Endodermal cell (in vitro differentiated cells): ENCODE measurements around the gene PRELID3B. TPM values are rescaled to one million over a fixed set of nuclear protein-coding genes. Genes with fewer than 3 reads are reported as not detected.

Source experiments
- DNase-seq: peaks from one replicate; pipeline ENCODE4 v3.0.0-alpha.2; 2017
- H3K27ac ChIP-seq: 2 replicates; pipeline ENCODE4 v1.5.1; 2013; ENCODE audit warnings: mild to moderate bottlenecking, low read depth, low read length, moderate library complexity
- H3K27me3 ChIP-seq: 2 replicates; pipeline ENCODE4 v1.6.1; 2013; ENCODE audit warnings: mild to moderate bottlenecking, low read length, moderate library complexity; ENCODE audit not compliant: insufficient read depth, control insufficient read depth, poor library complexity, severe bottlenecking
- H3K36me3 ChIP-seq: 2 replicates; pipeline ENCODE4 v1.7.0; 2013; ENCODE audit warnings: mild to moderate bottlenecking, low read length, moderate library complexity; ENCODE audit not compliant: control insufficient read depth, insufficient read depth
- H3K4me1 ChIP-seq: one replicate; pipeline ENCODE4 v1.7.0; 2013; ENCODE audit warnings: low read length; ENCODE audit not compliant: control insufficient read depth, insufficient read depth
- H3K4me3 ChIP-seq: 2 replicates; pipeline ENCODE4 v1.5.1; 2013; ENCODE audit warnings: mild to moderate bottlenecking, low read length, moderate library complexity
- H3K9ac ChIP-seq: 2 replicates; pipeline ENCODE4 v1.6.1; 2013; ENCODE audit warnings: mild to moderate bottlenecking, low read length, moderate library complexity; ENCODE audit not compliant: poor library complexity, severe bottlenecking; ENCODE audit errors: extremely low read depth
- H3K9me3 ChIP-seq: 2 replicates; pipeline ENCODE4 v1.6.1; 2013; ENCODE audit warnings: mild to moderate bottlenecking, low read length, moderate library complexity; ENCODE audit not compliant: control insufficient read depth
- H3K27ac Mint-ChIP-seq: 2 replicates; pipeline ENCODE4 v1.8.0; 2020; ENCODE audit warnings: mixed read lengths
- H3K27me3 Mint-ChIP-seq: 2 replicates; pipeline ENCODE4 v1.8.0; 2021; ENCODE audit warnings: mild to moderate bottlenecking, mixed read lengths; ENCODE audit not compliant: insufficient read depth
- H3K36me3 Mint-ChIP-seq: 2 replicates; pipeline ENCODE4 v1.8.0; 2020; ENCODE audit warnings: low read depth, mixed read lengths
- H3K4me1 Mint-ChIP-seq: 2 replicates; pipeline ENCODE4 v1.8.0; 2020; ENCODE audit warnings: mixed read lengths
- H3K4me3 Mint-ChIP-seq: 2 replicates; pipeline ENCODE4 v1.8.0; 2020; ENCODE audit warnings: mild to moderate bottlenecking, moderate library complexity, mixed read lengths
- H3K9me3 Mint-ChIP-seq: 2 replicates; pipeline ENCODE4 v1.8.0; 2020; ENCODE audit warnings: mild to moderate bottlenecking, mixed read lengths
- WGBS, 2 experiments: methylation state at CpG; one replicate each; pipeline versions ENCODE4 v1.1.5 to v1.1.7; 2013; ENCODE audit warnings: missing lambda C conversion rate in 2 of 2, mixed read lengths in 1 of 2; ENCODE audit not compliant: insufficient coverage in 1 of 2, insufficient read length in 1 of 2; 5-methylcytosine and 5-hydroxymethylcytosine counted together
- total RNA-seq, 2 donors: library from RNA; stranded (reverse); fragmentation: NEBNext Ultra II Directional in 1 of 2; extraction: Animal tissue kit (Norgen Biotek cat#: 25700) in 1 of 2; gene quantifications; 2 replicates in 1 of 2; 3 replicates in 1 of 2; pipeline ENCODE4 v1.2.1, GENCODE V29; 2021
- TF ChIP-seq, protein P1 (sequence below): fragments of 200-600 bp; sonication (generic); conservative IDR thresholded peaks from 2 replicates; pipeline ENCODE4 v1.5.0; 2021; ENCODE audit warnings: antibody characterized with exemption, mild to moderate bottlenecking

Gene PRELID3B
- total RNA-seq, 2 donors from 2014 or later: 48.6 to 50.8 TPM

DNA sequence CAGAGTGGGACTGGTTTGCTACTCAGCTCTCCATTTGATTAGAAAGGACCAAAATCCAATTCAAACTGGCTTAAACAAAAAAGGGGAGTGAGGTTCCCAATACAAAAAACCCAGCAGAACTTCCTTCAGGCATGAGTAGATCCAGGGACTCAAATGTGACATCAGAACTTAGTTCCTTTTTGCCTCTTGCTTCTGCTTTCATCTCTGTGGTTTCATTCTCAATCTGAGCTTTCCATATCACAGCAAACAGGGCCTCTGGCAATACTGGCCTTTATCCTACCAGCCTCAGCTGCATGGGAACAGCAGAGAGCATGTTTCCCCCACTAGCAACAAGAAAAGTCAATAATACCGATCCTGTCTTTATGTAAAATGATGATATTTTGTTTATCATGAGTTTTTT lies 28.6 kb upstream of the PRELID3B start:
- H3K9me3 Mint-ChIP-seq: no peaks in the 10 kb centered on the region
- Histone ChIP-seq H3K9ac (no peak overlapping the region), H3K27me3 (no peaks in the 10 kb centered on the region), H3K27ac (no peak overlapping the region), H3K4me3 (no peak overlapping the region), H3K4me1 (no peaks in the 10 kb centered on the region), H3K36me3 (no peaks in the 10 kb centered on the region), H3K9me3 (no peaks in the 10 kb centered on the region)
- no peak overlapping the region for H3K27ac Mint-ChIP-seq
- H3K27me3 Mint-ChIP-seq: peaks cover 6% of the 10 kb centered on the region
- no peak overlapping the region for H3K4me3 Mint-ChIP-seq
- no peak for DNase-seq
- WGBS, 2 experiments: no CpG with 5 or more reads among the region's 1 CpG
- H3K36me3 Mint-ChIP-seq: no peaks in the 10 kb centered on the region
- TF ChIP-seq, protein P1, sequence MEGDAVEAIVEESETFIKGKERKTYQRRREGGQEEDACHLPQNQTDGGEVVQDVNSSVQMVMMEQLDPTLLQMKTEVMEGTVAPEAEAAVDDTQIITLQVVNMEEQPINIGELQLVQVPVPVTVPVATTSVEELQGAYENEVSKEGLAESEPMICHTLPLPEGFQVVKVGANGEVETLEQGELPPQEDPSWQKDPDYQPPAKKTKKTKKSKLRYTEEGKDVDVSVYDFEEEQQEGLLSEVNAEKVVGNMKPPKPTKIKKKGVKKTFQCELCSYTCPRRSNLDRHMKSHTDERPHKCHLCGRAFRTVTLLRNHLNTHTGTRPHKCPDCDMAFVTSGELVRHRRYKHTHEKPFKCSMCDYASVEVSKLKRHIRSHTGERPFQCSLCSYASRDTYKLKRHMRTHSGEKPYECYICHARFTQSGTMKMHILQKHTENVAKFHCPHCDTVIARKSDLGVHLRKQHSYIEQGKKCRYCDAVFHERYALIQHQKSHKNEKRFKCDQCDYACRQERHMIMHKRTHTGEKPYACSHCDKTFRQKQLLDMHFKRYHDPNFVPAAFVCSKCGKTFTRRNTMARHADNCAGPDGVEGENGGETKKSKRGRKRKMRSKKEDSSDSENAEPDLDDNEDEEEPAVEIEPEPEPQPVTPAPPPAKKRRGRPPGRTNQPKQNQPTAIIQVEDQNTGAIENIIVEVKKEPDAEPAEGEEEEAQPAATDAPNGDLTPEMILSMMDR: no peak
- H3K4me1 Mint-ChIP-seq: no peaks in the 10 kb centered on the region

DNA sequence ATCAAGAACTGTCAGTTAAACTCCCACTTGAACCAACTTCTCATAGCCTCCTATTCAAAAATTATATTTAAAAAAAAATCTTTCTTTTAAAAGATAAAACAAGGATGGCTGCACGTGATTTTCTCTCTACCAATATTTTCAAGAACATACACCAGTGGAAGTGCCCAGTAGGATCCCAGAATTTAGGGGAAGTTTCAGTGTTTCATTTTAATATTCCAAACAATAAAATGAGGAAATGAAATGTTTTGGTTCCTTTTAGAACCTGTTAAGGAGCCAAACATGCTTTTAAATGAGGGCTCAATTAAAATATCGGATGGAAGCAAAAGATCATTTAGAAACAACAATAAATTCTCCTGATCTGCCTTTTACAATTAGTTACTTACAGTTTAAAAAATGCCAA lies 26.4 kb upstream of the PRELID3B start:
- Histone ChIP-seq H3K36me3 (no peaks in the 10 kb centered on the region), H3K27me3 (no peaks in the 10 kb centered on the region), H3K4me3 (no peak overlapping the region), H3K9me3 (no peaks in the 10 kb centered on the region), H3K9ac (no peak overlapping the region), H3K27ac (no peak overlapping the region), H3K4me1 (no peaks in the 10 kb centered on the region)
- 86 to 94% methylated on average over 1 of the region's 2 CpGs for WGBS, 2 experiments
- Mint-ChIP-seq H3K9me3 (no peaks in the 10 kb centered on the region), H3K27ac (no peak overlapping the region), H3K27me3 (no peaks in the 10 kb centered on the region), H3K4me3 (no peak overlapping the region), H3K4me1 (no peaks in the 10 kb centered on the region), H3K36me3 (no peaks in the 10 kb centered on the region)
- TF ChIP-seq, protein P1: no peak
- no peak for DNase-seq

DNA sequence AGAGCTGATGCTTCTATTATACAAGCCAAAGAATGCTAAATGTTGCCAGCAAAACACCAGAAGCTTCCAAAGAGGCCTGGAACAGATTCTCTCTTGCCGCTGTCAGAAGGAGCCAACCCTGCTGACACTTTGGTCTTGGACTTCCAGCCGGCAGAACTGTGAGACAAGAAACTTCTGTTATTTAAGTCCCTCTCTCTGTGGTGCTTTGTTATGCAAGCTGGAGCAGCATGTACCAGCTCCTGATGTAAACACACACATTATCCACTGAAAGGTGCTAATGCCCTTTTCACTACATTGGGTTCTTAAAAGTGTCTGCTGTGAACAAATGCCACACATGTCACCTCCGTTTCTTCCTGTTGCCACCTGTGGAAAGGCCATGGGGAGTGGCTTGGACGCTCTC lies 25.9 kb upstream of the PRELID3B start:
- 80 to 85% methylated on average over 4 of the region's 4 CpGs for WGBS, 2 experiments
- H3K36me3 ChIP-seq: no peaks in the 10 kb centered on the region
- H3K9me3 Mint-ChIP-seq: no peaks in the 10 kb centered on the region
- no peak for DNase-seq
- H3K27ac Mint-ChIP-seq: no peak overlapping the region
- H3K9ac ChIP-seq: no peak overlapping the region
- no peak overlapping the region for H3K4me3 ChIP-seq
- no peaks in the 10 kb centered on the region for H3K4me1 ChIP-seq
- no peaks in the 10 kb centered on the region for H3K27me3 Mint-ChIP-seq
- H3K27me3 ChIP-seq: no peaks in the 10 kb centered on the region
- no peaks in the 10 kb centered on the region for H3K36me3 Mint-ChIP-seq
- H3K9me3 ChIP-seq: no peaks in the 10 kb centered on the region
- no peak overlapping the region for H3K27ac ChIP-seq
- TF ChIP-seq, protein P1: no peak
- H3K4me3 Mint-ChIP-seq: no peak overlapping the region
- no peaks in the 10 kb centered on the region for H3K4me1 Mint-ChIP-seq
